HG03135 (cell line): Measurements from ENCODE around the gene SLC13A4.
"Not testable (repeated sequence)": the region's sequence is repeated elsewhere in the genome, so short reads cannot be mapped to it uniquely, and the experiment has no call there.

ENCODE experiments used
- ATAC-seq: cut with Tn5 transposase; IDR thresholded peaks from one replicate; pipeline ENCODE4 v1.9.1; 2021; ENCODE audit warnings: mild to moderate bottlenecking, moderate library complexity; ENCODE audit not compliant: unreplicated experiment

Gene SLC13A4

GRCh38 chr7:135728136-135728669, at the start of gene SLC13A4:
Gene SLC13A4 (minus strand): TSS chr7:135728186. CDS start chr7:135727496, 690 bp downstream.
- no peak for ATAC-seq

- not testable (repeated sequence) for ATAC-seq
Measured at GRCh38 chr7:135775915-135776314, 47.9 kb upstream of the SLC13A4 start.

- no peak for ATAC-seq
Measured at GRCh38 chr7:135775230-135775629, 47.2 kb upstream of the SLC13A4 start.

GRCh38 chr7:135774284-135774683, 46.3 kb upstream of the SLC13A4 start:
- ATAC-seq, result no peak

- ATAC-seq, result no peak
Measured at GRCh38 chr7:135773464-135773863, 45.5 kb upstream of the SLC13A4 start.

GRCh38 chr7:135772639-135773222, 44.7 kb upstream of the SLC13A4 start:
- ATAC-seq, result no peak

- ATAC-seq, result no peak
Measured at GRCh38 chr7:135771961-135772638, 44.1 kb upstream of the SLC13A4 start.

GRCh38 chr7:135771051-135771450, 43.1 kb upstream of the SLC13A4 start:
- no peak for ATAC-seq

GRCh38 chr7:135770139-135770710, 42.2 kb upstream of the SLC13A4 start:
- ATAC-seq, result no peak

- no peak for ATAC-seq
Measured at GRCh38 chr7:135769005-135769802, 41.2 kb upstream of the SLC13A4 start.

GRCh38 chr7:135768467-135768866, 40.5 kb upstream of the SLC13A4 start:
- no peak for ATAC-seq

GRCh38 chr7:135768064-135768463, 40.1 kb upstream of the SLC13A4 start:
- no peak for ATAC-seq

- ATAC-seq, result no peak
Measured at GRCh38 chr7:135763261-135763660, 35.3 kb upstream of the SLC13A4 start.

- no peak for ATAC-seq
Measured at GRCh38 chr7:135761751-135762488, 33.9 kb upstream of the SLC13A4 start.

GRCh38 chr7:135759532-135759931, 31.5 kb upstream of the SLC13A4 start:
- no peak for ATAC-seq

GRCh38 chr7:135758531-135758932, 30.5 kb upstream of the SLC13A4 start:
- no peak for ATAC-seq

GRCh38 chr7:135757719-135758411, 29.9 kb upstream of the SLC13A4 start:
- ATAC-seq, result no peak

GRCh38 chr7:135756191-135756590, 28.2 kb upstream of the SLC13A4 start:
- ATAC-seq, result no peak

- ATAC-seq, result no peak
Measured at GRCh38 chr7:135755351-135755753, 27.4 kb upstream of the SLC13A4 start.
